ENCODE data around the gene UVRAG. TPM values are rescaled to one million over a fixed set of nuclear protein-coding genes. Genes with fewer than 3 reads are reported as not detected.
"Not testable (repeated sequence)": the region's sequence is repeated elsewhere in the genome, so short reads cannot be mapped to it uniquely, and the experiment has no call there.

The UVRAG gene
- total RNA-seq, 1 donor from 2014 or later: 45.2 TPM

- Histone ChIP-seq H3K27me3 (no peaks in the 10 kb centered on the region), H3K27ac (no peak overlapping the region), H3K9me3 (no peaks in the 10 kb centered on the region), H3K36me3 (no peaks in the 10 kb centered on the region), H3K4me3 (no peak overlapping the region), H3K4me1 (peaks cover 3 to 23% of the 10 kb centered on the region in 2 donors)
- intact Hi-C loops (cut with DNase I): no loop called here
- no peak for TF ChIP-seq CTCF (IDR thresholded peaks at IDR 0.05)
- no peak for DNase-seq (ENCODE audit: low spot score in 2 of 2)
Measured at GRCh38 chr11:76076749-76077148, 261.7 kb downstream of the UVRAG start.

- Histone ChIP-seq H3K27ac (no peak overlapping the region), H3K4me1 (peaks cover 3 to 23% of the 10 kb centered on the region in 2 donors), H3K9me3 (no peaks in the 10 kb centered on the region), H3K36me3 (no peaks in the 10 kb centered on the region), H3K27me3 (no peaks in the 10 kb centered on the region), H3K4me3 (no peak overlapping the region)
- TF ChIP-seq CTCF (IDR thresholded peaks at IDR 0.05): no peak
- no peak for DNase-seq (ENCODE audit: low spot score in 2 of 2)
- intact Hi-C loops (cut with DNase I): no loop called here
Measured at GRCh38 chr11:76077575-76078150, 262.7 kb downstream of the UVRAG start.

GRCh38 chr11:76081084-76081483 lies 266.1 kb downstream of the UVRAG start:
- H3K36me3 ChIP-seq; H3K4me3 ChIP-seq; H3K9me3 ChIP-seq; H3K27ac ChIP-seq; H3K4me1 ChIP-seq; intact Hi-C loops (cut with DNase I); DNase-seq (ENCODE audit: low spot score in 2 of 2); H3K27me3 ChIP-seq: not testable (repeated sequence)

- H3K9me3 ChIP-seq: no peaks in the 10 kb centered on the region
- H3K36me3 ChIP-seq: no peaks in the 10 kb centered on the region
- intact Hi-C loops (cut with DNase I): no loop called here
- no peak for TF ChIP-seq CTCF (IDR thresholded peaks at IDR 0.05)
- H3K27ac ChIP-seq: peak overlapping the region in 1 of 2 donors; percentile 11
- peaks cover 0 to 17% of the 10 kb centered on the region in 2 donors for H3K4me1 ChIP-seq
- H3K27me3 ChIP-seq: no peaks in the 10 kb centered on the region
- H3K4me3 ChIP-seq: no peak overlapping the region
- no peak for DNase-seq (ENCODE audit: low spot score in 2 of 2)
Measured at GRCh38 chr11:76083563-76084451, 268.8 kb downstream of the UVRAG start.

GRCh38 chr11:76085270-76085669 lies 270.3 kb downstream of the UVRAG start:
- Histone ChIP-seq H3K9me3 (peaks cover 0 to 3% of the 10 kb centered on the region in 2 donors), H3K4me1 (peaks cover 0 to 17% of the 10 kb centered on the region in 2 donors), H3K4me3 (no peak overlapping the region), H3K36me3 (no peaks in the 10 kb centered on the region), H3K27me3 (no peaks in the 10 kb centered on the region), H3K27ac (no peak overlapping the region)
- intact Hi-C loops (cut with DNase I): no loop called here
- no peak for DNase-seq (ENCODE audit: low spot score in 2 of 2)
- no peak for TF ChIP-seq CTCF (IDR thresholded peaks at IDR 0.05)

Data from ascending aorta (tissue), 2 donors.